GM12878 (cell line): Measurements from ENCODE around the gene MFNG. TPM values are rescaled to one million over a fixed set of nuclear protein-coding genes. Genes with fewer than 3 reads are reported as not detected.

Experiments used
- EGR1 ChIP-seq, 2 experiments: IDR thresholded peaks; 1 replicate in 1 of 2; 2 replicates in 1 of 2; pipeline ENCODE4 v1.6.1; 2011 to 2012; ENCODE audit warnings: low read depth in 2 of 2, low read length in 2 of 2, borderline replicate concordance in 1 of 2, mild to moderate bottlenecking in 1 of 2, moderate library complexity in 1 of 2
- EZH2 ChIP-seq: IDR thresholded peaks from 2 replicates; pipeline ENCODE4 v1.6.1; 2012; ENCODE audit warnings: low read depth, mild to moderate bottlenecking, control low read depth, inconsistent platforms, low read length, borderline replicate concordance; ENCODE audit not compliant: control insufficient read depth
- SIN3A ChIP-seq: IDR thresholded peaks from 2 replicates; pipeline ENCODE4 v1.6.1; 2012; ENCODE audit warnings: low read depth, low read length, improper control_type of control experiment
- SMARCA5 ChIP-seq: fragments of 450-650 bp; IDR thresholded peaks from 2 replicates; pipeline ENCODE4 v1.6.1; 2017; ENCODE audit warnings: mild to moderate bottlenecking
- STAT1 ChIP-seq: fragments of 450-650 bp; conservative IDR thresholded peaks from 2 replicates; pipeline ENCODE4 v1.6.1; 2014; ENCODE audit warnings: antibody characterized with exemption, mild to moderate bottlenecking
- ZBTB33 ChIP-seq: fragments of 450-650 bp; IDR thresholded peaks from 2 replicates; pipeline ENCODE4 v1.6.1; 2017; ENCODE audit warnings: mild to moderate bottlenecking
- polyA plus RNA-seq, 11 experiments: library from polyadenylated mRNA; depleted of rRNA in 4 of 11; unstranded in 6 of 11; stranded (reverse) in 5 of 11; fragments of >200 nt; fragmentation: Nextera tagmentation in 4 of 11; fragmentation: Illumina TruSeq in 1 of 11; extraction: Ambion mirVana in 4 of 11; extraction: Trizol in 1 of 11; gene quantifications; 1 replicate in 1 of 11; 2 replicates in 10 of 11; pipeline versions ENCODE4 v1.2.1 to v1.2.3, GENCODE V29; 2011 to 2016; ENCODE audit warnings: inconsistent platforms in 2 of 11, missing spikeins in 2 of 11, low read depth in 1 of 11
- total RNA-seq, 4 experiments: library from RNA; depleted of rRNA in 3 of 4; stranded (reverse); fragments of >200 nt in 3 of 4; fragmentation: Illumina TruSeq in 1 of 4; extraction: Trizol in 1 of 4; gene quantifications; 2 replicates each; pipeline versions ENCODE4 v1.2.1 to v1.2.3, GENCODE V29; 2013 to 2021
- TF ChIP-seq, protein P1 (sequence below): fragments of 450-650 bp; IDR thresholded peaks from 2 replicates; pipeline ENCODE4 v1.6.1; 2016; ENCODE audit warnings: mild to moderate bottlenecking
- TF ChIP-seq, protein P2 (sequence below): fragments of 450-650 bp; IDR thresholded peaks from 2 replicates; pipeline ENCODE4 v1.6.1; 2017; ENCODE audit warnings: mild to moderate bottlenecking, low read depth, inconsistent platforms; ENCODE audit not compliant: poor library complexity, severe bottlenecking
- TF ChIP-seq, protein P3 (sequence below): fragments of 450-650 bp; IDR thresholded peaks from 2 replicates; pipeline ENCODE4 v1.6.1; 2018; ENCODE audit warnings: borderline replicate concordance, mild to moderate bottlenecking; ENCODE audit not compliant: partially characterized antibody
- TF ChIP-seq, protein P4 (sequence below): fragments of 450-650 bp; IDR thresholded peaks from 2 replicates; pipeline ENCODE4 v1.6.1; 2018; ENCODE audit warnings: mild to moderate bottlenecking, low read depth, moderate library complexity; ENCODE audit not compliant: partially characterized antibody
- TF ChIP-seq, protein P5 (sequence below): IDR thresholded peaks from 2 replicates; pipeline ENCODE4 v1.6.1; 2012; ENCODE audit warnings: low read depth, low read length, improper control_type of control experiment

Gene MFNG
- total and polyA plus RNA-seq, 10 of the 15 experiments (the other 5 are each of a cell fraction or from before 2014, with no cell fraction given), result 11.5 to 117 (median 68.5) TPM

DNA sequence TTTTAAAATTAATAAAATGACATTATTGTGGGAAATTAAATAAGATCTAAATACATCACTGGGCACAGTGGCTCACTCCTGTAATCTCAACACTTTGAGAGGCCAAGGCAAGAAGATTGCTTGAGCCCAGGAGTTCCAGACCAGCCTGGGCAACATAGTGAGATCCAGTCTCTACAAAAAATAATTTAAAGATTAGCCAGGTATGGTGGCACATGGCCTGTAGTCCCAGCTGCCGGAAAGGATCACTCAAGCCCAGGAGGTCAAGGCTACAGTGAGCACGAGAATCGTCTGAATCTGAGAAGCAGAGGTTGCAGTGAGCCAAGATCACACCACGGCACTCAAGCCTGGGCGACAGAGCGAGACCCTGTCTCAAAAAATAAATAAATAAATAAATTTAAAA lies 49.0 kb upstream of the MFNG start (continued):
- TF ChIP-seq, protein P1, sequence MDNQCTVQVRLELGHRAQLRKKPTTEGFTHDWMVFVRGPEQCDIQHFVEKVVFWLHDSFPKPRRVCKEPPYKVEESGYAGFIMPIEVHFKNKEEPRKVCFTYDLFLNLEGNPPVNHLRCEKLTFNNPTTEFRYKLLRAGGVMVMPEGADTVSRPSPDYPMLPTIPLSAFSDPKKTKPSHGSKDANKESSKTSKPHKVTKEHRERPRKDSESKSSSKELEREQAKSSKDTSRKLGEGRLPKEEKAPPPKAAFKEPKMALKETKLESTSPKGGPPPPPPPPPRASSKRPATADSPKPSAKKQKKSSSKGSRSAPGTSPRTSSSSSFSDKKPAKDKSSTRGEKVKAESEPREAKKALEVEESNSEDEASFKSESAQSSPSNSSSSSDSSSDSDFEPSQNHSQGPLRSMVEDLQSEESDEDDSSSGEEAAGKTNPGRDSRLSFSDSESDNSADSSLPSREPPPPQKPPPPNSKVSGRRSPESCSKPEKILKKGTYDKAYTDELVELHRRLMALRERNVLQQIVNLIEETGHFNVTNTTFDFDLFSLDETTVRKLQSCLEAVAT, result no peak
- TF ChIP-seq SMARCA5 (no peak), STAT1 (no peak), EGR1 (IDR thresholded peaks at IDR 0.05; ENCODE audit: borderline replicate concordance in 1 of 2, low read depth in 2 of 2, low read length in 2 of 2) (no peak), EZH2 (no peak), ZBTB33 (no peak), SIN3A (no peak)
- TF ChIP-seq, protein P2, sequence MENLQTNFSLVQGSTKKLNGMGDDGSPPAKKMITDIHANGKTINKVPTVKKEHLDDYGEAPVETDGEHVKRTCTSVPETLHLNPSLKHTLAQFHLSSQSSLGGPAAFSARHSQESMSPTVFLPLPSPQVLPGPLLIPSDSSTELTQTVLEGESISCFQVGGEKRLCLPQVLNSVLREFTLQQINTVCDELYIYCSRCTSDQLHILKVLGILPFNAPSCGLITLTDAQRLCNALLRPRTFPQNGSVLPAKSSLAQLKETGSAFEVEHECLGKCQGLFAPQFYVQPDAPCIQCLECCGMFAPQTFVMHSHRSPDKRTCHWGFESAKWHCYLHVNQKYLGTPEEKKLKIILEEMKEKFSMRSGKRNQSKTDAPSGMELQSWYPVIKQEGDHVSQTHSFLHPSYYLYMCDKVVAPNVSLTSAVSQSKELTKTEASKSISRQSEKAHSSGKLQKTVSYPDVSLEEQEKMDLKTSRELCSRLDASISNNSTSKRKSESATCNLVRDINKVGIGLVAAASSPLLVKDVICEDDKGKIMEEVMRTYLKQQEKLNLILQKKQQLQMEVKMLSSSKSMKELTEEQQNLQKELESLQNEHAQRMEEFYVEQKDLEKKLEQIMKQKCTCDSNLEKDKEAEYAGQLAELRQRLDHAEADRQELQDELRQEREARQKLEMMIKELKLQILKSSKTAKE, result no peak
- TF ChIP-seq, protein P3, sequence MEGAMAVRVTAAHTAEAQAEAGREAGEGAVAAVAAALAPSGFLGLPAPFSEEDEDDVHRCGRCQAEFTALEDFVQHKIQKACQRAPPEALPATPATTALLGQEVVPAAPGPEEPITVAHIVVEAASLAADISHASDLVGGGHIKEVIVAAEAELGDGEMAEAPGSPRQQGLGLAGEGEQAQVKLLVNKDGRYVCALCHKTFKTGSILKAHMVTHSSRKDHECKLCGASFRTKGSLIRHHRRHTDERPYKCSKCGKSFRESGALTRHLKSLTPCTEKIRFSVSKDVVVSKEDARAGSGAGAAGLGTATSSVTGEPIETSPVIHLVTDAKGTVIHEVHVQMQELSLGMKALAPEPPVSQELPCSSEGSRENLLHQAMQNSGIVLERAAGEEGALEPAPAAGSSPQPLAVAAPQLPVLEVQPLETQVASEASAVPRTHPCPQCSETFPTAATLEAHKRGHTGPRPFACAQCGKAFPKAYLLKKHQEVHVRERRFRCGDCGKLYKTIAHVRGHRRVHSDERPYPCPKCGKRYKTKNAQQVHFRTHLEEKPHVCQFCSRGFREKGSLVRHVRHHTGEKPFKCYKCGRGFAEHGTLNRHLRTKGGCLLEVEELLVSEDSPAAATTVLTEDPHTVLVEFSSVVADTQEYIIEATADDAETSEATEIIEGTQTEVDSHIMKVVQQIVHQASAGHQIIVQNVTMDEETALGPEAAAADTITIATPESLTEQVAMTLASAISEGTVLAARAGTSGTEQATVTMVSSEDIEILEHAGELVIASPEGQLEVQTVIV, result no peak
- TF ChIP-seq, protein P4, sequence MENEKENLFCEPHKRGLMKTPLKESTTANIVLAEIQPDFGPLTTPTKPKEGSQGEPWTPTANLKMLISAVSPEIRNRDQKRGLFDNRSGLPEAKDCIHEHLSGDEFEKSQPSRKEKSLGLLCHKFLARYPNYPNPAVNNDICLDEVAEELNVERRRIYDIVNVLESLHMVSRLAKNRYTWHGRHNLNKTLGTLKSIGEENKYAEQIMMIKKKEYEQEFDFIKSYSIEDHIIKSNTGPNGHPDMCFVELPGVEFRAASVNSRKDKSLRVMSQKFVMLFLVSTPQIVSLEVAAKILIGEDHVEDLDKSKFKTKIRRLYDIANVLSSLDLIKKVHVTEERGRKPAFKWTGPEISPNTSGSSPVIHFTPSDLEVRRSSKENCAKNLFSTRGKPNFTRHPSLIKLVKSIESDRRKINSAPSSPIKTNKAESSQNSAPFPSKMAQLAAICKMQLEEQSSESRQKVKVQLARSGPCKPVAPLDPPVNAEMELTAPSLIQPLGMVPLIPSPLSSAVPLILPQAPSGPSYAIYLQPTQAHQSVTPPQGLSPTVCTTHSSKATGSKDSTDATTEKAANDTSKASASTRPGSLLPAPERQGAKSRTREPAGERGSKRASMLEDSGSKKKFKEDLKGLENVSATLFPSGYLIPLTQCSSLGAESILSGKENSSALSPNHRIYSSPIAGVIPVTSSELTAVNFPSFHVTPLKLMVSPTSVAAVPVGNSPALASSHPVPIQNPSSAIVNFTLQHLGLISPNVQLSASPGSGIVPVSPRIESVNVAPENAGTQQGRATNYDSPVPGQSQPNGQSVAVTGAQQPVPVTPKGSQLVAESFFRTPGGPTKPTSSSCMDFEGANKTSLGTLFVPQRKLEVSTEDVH, result no peak
- TF ChIP-seq, protein P5, sequence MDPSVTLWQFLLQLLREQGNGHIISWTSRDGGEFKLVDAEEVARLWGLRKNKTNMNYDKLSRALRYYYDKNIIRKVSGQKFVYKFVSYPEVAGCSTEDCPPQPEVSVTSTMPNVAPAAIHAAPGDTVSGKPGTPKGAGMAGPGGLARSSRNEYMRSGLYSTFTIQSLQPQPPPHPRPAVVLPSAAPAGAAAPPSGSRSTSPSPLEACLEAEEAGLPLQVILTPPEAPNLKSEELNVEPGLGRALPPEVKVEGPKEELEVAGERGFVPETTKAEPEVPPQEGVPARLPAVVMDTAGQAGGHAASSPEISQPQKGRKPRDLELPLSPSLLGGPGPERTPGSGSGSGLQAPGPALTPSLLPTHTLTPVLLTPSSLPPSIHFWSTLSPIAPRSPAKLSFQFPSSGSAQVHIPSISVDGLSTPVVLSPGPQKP, result no peak
- TF ChIP-seq, all 136 proteins: peak for 0
